Brain microvascular endothelial cell (primary cell): ENCODE measurements around the gene KMT2D.

Source experiments
- DNase-seq: peaks from one replicate; pipeline ENCODE4 v3.0.0-alpha.2; 2020
- H3K27ac ChIP-seq: fragments of 250-450 bp; sonication (Bioruptor Pico); 2 replicates; pipeline ENCODE4 v1.5.1; 2020; ENCODE audit warnings: mild to moderate bottlenecking, moderate library complexity
- H3K27me3 ChIP-seq: fragments of 250-450 bp; sonication (Bioruptor Pico); replicated peaks from 2 replicates; pipeline ENCODE4 v1.5.1; 2020; ENCODE audit warnings: mild to moderate bottlenecking
- H3K36me3 ChIP-seq: fragments of 250-450 bp; sonication (Bioruptor Pico); replicated peaks from 2 replicates; pipeline ENCODE4 v1.5.1; 2020; ENCODE audit warnings: mild to moderate bottlenecking
- H3K4me3 ChIP-seq: 2 replicates; pipeline ENCODE4 v1.5.1; 2011; ENCODE audit warnings: low read depth, mild to moderate bottlenecking, control low read depth, low read length, moderate library complexity
- in situ Hi-C: cut with HindIII; loops from 2 replicates; pipeline ENCODE4 v1.10.0; 2017; ENCODE audit warnings: low sequenced_read_pairs, low pct_ligation_motif_present
- TF ChIP-seq, protein P1 (sequence below): IDR thresholded peaks from 2 replicates; pipeline ENCODE4 v1.5.1; 2011; ENCODE audit warnings: low read depth, mild to moderate bottlenecking, moderate library complexity, low read length, control low read depth, inconsistent platforms; ENCODE audit errors: missing control alignments

KMT2D gene

DNA sequence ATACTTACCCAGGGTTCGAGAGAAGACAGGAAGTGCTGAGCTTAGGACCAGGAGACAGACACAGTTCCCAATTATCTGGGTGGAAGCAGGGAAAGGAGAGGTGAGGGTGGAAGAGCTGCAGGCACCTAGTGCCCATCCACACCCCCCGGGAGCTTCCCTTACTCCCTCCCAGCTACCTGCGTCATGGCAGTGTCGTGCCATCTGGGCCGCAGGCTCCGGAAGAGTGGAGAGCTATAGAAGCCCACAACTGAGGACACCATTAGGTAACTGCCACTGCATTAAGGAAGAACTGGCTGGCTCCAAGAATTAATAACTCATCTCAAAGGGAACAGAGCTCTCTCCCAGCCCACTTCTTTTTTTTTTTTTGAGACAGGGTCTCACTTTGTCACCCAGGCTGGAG is 39.8 kb upstream of the KMT2D start:
- no peak for DNase-seq
- H3K36me3 ChIP-seq, result peaks cover 78% of the 10 kb centered on the region
- no peak overlapping the region for H3K27ac ChIP-seq
- H3K4me3 ChIP-seq, result no peak overlapping the region
- no peaks in the 10 kb centered on the region for H3K27me3 ChIP-seq
- in situ Hi-C loops, result no loop called here
- TF ChIP-seq, protein P1, sequence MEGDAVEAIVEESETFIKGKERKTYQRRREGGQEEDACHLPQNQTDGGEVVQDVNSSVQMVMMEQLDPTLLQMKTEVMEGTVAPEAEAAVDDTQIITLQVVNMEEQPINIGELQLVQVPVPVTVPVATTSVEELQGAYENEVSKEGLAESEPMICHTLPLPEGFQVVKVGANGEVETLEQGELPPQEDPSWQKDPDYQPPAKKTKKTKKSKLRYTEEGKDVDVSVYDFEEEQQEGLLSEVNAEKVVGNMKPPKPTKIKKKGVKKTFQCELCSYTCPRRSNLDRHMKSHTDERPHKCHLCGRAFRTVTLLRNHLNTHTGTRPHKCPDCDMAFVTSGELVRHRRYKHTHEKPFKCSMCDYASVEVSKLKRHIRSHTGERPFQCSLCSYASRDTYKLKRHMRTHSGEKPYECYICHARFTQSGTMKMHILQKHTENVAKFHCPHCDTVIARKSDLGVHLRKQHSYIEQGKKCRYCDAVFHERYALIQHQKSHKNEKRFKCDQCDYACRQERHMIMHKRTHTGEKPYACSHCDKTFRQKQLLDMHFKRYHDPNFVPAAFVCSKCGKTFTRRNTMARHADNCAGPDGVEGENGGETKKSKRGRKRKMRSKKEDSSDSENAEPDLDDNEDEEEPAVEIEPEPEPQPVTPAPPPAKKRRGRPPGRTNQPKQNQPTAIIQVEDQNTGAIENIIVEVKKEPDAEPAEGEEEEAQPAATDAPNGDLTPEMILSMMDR, result no peak

DNA sequence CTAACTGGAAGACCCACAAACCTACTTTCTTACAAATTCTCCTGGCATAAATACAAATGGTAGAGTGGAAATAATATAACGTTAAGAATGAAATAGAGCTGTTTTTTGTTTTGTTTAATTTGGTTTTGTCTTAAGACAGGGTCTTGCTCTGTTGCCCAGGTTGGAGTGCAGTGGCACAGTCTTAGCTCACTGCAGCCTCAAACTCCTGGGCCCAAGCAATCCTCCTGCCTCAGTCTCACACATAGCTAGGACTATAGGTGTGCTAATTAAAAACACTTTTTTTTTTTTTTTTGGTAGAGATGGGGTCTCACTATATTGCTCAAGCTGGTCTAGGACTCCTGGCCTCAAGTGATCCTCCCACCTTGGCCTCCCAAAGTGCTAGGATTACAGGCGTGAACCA is 38.1 kb upstream of the KMT2D start:
- Histone ChIP-seq H3K4me3 (no peak overlapping the region), H3K27me3 (no peaks in the 10 kb centered on the region), H3K27ac (no peak overlapping the region), H3K36me3 (peaks cover 68% of the 10 kb centered on the region)
- in situ Hi-C loops, result no loop called here
- no peak for DNase-seq
- TF ChIP-seq, protein P1, result no peak

DNA sequence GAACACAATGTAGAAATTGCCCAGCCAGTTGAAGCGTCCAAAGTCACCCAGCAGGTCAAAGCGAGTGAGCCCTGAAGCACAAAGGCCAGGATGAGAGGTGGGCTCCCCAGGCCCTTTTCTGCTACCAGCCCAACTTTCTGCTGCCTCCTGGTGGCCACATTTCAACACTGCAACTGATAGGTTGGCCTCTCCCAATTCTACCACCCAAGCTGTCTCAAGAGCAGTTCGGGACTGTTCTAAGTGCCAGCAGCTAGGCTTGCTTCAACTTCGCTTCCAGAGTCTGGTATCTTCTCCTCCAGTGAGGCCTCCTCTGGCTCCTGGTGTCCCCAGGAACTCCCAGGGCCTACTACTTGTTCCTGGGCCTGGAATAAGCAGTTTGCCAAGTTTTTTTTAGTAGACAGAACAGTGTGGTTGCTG is 37.4 kb upstream of the KMT2D start:
- in situ Hi-C loops, result no loop called here
- Histone ChIP-seq H3K36me3 (peaks cover 63% of the 10 kb centered on the region), H3K4me3 (no peak overlapping the region), H3K27ac (no peak overlapping the region), H3K27me3 (no peaks in the 10 kb centered on the region)
- DNase-seq, result no peak
- TF ChIP-seq, protein P1, result peak; percentile 91

DNA sequence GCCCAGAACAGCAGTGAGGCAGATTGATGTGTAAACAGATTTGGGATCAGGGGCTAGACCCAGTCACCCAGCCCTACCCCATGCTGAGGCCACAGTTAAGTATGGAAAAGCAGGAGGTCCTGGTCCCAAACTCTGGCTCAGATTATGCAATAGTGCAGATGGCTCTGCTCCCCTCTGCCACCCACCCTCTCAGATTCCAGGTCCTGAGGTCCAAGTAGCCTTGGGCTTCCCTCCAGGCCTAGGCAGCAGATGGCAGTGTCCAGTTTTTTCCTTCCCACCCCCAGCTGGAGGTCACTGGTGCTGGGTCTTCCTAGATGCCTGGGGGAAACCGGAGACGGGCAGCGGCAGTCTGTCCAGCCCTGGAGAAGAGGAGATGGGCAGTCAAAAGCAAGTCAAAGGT is 36.8 kb upstream of the KMT2D start:
- in situ Hi-C loops, result no loop called here
- Histone ChIP-seq H3K4me3 (no peak overlapping the region), H3K27me3 (no peaks in the 10 kb centered on the region), H3K36me3 (peaks cover 56% of the 10 kb centered on the region), H3K27ac (no peak overlapping the region)
- TF ChIP-seq, protein P1, result peak; percentile 4
- no peak for DNase-seq

DNA sequence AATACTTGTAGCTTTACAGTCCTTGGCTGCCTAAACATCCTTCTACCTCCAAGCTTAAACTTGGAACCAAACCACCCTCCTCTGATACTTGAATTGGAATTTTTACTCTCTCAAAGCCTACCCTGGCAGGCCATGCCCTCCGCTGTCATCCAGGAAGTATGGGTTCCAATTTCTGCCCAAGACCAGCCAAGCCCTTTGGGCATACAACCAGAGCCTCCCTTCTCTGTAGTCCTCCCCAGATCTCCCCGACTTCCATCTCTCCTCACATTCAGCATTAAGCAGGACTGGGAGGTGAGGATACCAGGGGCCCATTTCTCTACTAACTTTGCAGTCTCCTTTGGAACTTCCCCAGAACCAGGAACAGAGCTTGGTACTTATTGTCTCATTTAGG is 34.4 kb upstream of the KMT2D start:
- H3K4me3 ChIP-seq, result no peak overlapping the region
- H3K36me3 ChIP-seq, result peaks cover 32% of the 10 kb centered on the region
- in situ Hi-C loops, result no loop called here
- TF ChIP-seq, protein P1, result no peak
- no peak for DNase-seq
- H3K27me3 ChIP-seq, result peaks cover 2% of the 10 kb centered on the region
- H3K27ac ChIP-seq, result no peak overlapping the region

DNA sequence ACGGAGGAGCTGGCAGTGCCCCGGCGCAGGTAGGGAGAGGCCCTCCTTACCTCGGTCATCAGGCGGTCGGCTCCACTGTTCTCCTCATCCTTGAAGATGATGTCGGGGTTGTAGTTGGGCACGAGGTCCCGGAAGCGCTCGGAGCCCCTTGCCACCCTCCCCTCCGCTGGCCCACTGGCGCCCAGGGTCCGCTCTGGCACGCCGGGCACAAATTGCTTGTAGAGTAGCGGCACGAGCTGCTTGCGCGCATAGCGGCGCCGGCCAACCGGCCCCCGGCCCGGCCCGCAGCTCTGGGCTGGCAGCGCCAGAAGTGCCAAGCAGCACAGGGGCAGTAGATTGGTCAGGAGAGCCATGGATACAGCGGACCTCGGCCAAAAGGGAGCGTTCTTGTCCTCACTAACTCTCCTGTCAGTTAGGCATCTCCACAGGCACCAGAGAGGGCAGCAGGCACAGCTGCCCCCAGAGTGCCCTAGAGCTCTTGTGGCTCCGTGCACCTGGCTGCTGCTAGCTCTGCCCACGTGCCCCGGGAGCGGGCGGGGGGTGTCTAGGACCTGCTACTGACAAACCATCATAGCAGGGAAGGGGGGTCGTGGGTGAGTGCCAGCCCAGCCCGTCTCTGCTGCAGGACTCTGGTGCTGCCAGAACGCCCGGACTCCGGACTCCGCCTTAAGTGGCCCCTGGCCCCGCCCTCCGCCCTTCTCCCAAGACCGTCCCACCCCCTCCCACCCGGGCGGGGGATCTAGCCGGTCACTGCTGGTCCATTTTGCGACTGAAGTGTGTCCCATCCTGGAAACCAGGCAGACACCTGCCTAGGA is 33.8 kb upstream of the KMT2D start, which contains the start of gene DHH:
Gene DHH, minus strand, starts transcription at position 642 of the 815 bp plus-strand sequence. Its CDS starts 289 bp downstream, at position 353.
- Histone ChIP-seq H3K27ac (no peak within 1 kb of the TSS), H3K27me3 (peaks cover 8% of the 10 kb centered on the region), H3K4me3 (no peak within 1 kb of the TSS), H3K36me3 (peaks cover 27% of the 10 kb centered on the region)
- DNase-seq, result no peak
- in situ Hi-C loops, result no loop called here
- TF ChIP-seq, protein P1, result no peak
